ENCODE measurements around the gene TRIM27.
"Not testable (repeated sequence)": the region's sequence is repeated elsewhere in the genome, so short reads cannot be mapped to it uniquely, and the experiment has no call there.

Gene TRIM27

DNA sequence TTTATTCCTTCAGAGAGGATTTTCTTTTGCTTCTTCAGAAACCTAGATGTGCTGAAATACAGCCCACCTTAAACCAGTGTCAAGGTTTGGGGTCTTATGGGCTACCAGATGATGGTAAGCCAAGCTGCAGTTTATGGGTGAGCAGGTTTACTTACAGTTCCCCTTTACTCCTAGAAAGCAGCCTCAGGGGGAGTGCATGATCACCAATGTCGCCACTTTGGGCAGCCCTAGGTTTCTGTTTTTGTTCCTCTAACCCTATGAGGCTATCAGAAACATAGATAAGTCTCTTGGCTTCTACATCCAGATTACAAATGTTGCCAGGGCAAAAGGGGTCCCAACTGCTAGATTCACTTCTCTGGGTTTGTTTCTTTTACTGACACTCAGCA lies 67.2 kb downstream of the TRIM27 start:
- H3K27ac ChIP-seq (ENCODE audit: poor library complexity, severe bottlenecking) = no peak overlapping the region
- TF ChIP-seq, protein P1, sequence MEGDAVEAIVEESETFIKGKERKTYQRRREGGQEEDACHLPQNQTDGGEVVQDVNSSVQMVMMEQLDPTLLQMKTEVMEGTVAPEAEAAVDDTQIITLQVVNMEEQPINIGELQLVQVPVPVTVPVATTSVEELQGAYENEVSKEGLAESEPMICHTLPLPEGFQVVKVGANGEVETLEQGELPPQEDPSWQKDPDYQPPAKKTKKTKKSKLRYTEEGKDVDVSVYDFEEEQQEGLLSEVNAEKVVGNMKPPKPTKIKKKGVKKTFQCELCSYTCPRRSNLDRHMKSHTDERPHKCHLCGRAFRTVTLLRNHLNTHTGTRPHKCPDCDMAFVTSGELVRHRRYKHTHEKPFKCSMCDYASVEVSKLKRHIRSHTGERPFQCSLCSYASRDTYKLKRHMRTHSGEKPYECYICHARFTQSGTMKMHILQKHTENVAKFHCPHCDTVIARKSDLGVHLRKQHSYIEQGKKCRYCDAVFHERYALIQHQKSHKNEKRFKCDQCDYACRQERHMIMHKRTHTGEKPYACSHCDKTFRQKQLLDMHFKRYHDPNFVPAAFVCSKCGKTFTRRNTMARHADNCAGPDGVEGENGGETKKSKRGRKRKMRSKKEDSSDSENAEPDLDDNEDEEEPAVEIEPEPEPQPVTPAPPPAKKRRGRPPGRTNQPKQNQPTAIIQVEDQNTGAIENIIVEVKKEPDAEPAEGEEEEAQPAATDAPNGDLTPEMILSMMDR (IDR thresholded peaks at IDR 0.05; ENCODE audit: poor library complexity, severe bottlenecking) = no peak
- DNase-seq (ENCODE audit: low spot score) (no peak), ATAC-seq (ENCODE audit: low read depth) (no peak)
- no peaks in the 10 kb centered on the region for H3K36me3 ChIP-seq (ENCODE audit: low read depth)
- H3K9me3 ChIP-seq (ENCODE audit: severe bottlenecking) = peaks cover 5% of the 10 kb centered on the region
- no peaks in the 10 kb centered on the region for H3K4me1 ChIP-seq (ENCODE audit: insufficient read depth, poor library complexity, severe bottlenecking)
- H3K27me3 ChIP-seq (ENCODE audit: insufficient read depth, poor library complexity, severe bottlenecking) = no peaks in the 10 kb centered on the region
- H3K4me3 ChIP-seq (ENCODE audit: severe bottlenecking) = no peak overlapping the region

DNA sequence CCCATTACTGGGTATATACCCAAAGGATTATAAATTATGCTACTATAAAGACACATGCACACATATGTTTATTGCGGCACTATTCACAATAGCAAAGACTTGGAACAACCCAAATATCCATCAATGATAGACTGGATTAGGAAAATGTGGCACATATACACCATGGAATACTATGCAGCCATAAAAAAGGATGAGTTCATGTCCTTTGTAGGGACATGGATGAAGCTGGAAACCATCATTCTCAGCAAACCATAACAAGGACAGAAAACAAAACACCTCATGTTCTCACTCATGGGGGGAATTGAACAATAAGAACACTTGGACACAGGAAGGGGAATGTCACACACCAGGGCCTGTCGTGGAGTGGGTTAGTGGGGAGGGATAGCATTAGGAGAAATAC lies 69.4 kb downstream of the TRIM27 start:
- not testable (repeated sequence) for H3K9me3 ChIP-seq (ENCODE audit: severe bottlenecking); H3K27me3 ChIP-seq (ENCODE audit: insufficient read depth, poor library complexity, severe bottlenecking); DNase-seq (ENCODE audit: low spot score); H3K4me1 ChIP-seq (ENCODE audit: insufficient read depth, poor library complexity, severe bottlenecking); H3K27ac ChIP-seq (ENCODE audit: poor library complexity, severe bottlenecking); H3K4me3 ChIP-seq (ENCODE audit: severe bottlenecking); H3K36me3 ChIP-seq (ENCODE audit: low read depth); ATAC-seq (ENCODE audit: low read depth)
